Karpas-422 (cell line): ENCODE data around the gene KLF16. TPM values are rescaled to one million over a fixed set of nuclear protein-coding genes. Genes with fewer than 3 reads are reported as not detected.

Experiments
- DNase-seq: peaks from one replicate; pipeline ENCODE4 v3.0.0-alpha.2; 2015
- H2AFZ ChIP-seq: fragments of 200-600 bp; sonication (generic); 2 replicates; pipeline ENCODE4 v1.6.1; 2014; ENCODE audit warnings: antibody characterized with exemption, low read length, mixed read lengths
- H3K27ac ChIP-seq: fragments of 200-600 bp; sonication (generic); 2 replicates; pipeline ENCODE4 v1.5.1; 2014; ENCODE audit warnings: mild to moderate bottlenecking, low read length, moderate library complexity
- H3K27me3 ChIP-seq: fragments of 200-600 bp; sonication (generic); 2 replicates; pipeline ENCODE4 v1.6.1; 2014; ENCODE audit warnings: low read length, mixed read lengths
- H3K36me3 ChIP-seq: fragments of 200-600 bp; sonication (generic); 2 replicates; pipeline ENCODE4 v1.6.1; 2014; ENCODE audit warnings: low read length, mixed read lengths; ENCODE audit not compliant: insufficient read depth
- H3K4me1 ChIP-seq: fragments of 200-600 bp; sonication (generic); 2 replicates; pipeline ENCODE4 v1.6.1; 2014; ENCODE audit warnings: mild to moderate bottlenecking, low read length, mixed read lengths
- H3K4me2 ChIP-seq: fragments of 200-600 bp; sonication (generic); 2 replicates; pipeline ENCODE4 v1.6.1; 2014; ENCODE audit warnings: low read length, low read depth, mild to moderate bottlenecking; ENCODE audit not compliant: poor library complexity, severe bottlenecking
- H3K4me3 ChIP-seq: fragments of 200-600 bp; sonication (generic); 2 replicates; pipeline ENCODE4 v1.5.1; 2014; ENCODE audit warnings: mild to moderate bottlenecking, antibody characterized with exemption, low read length, mixed read lengths
- H3K79me2 ChIP-seq: fragments of 200-600 bp; sonication (generic); 2 replicates; pipeline ENCODE4 v1.6.1; 2014; ENCODE audit warnings: mild to moderate bottlenecking, low read length, mixed read lengths
- H3K9ac ChIP-seq: fragments of 200-600 bp; sonication (generic); 2 replicates; pipeline ENCODE4 v1.6.0; 2014; ENCODE audit warnings: low read length
- H3K9me2 ChIP-seq: fragments of 200-600 bp; sonication (generic), shearing (Covaris generic); replicated peaks from 2 replicates; pipeline ENCODE4 v1.6.0; 2014; ENCODE audit warnings: mild to moderate bottlenecking, low read length, moderate library complexity; ENCODE audit not compliant: insufficient read depth
- H3K9me3 ChIP-seq: fragments of 300-700, 200-600 bp; sonication (generic); 2 replicates; pipeline ENCODE4 v1.6.1; 2014; ENCODE audit warnings: low read length, mixed read lengths
- H4K20me1 ChIP-seq: fragments of 200-600 bp; sonication (generic); 2 replicates; pipeline ENCODE4 v1.6.1; 2014; ENCODE audit warnings: mild to moderate bottlenecking, antibody characterized with exemption, low read length, low read depth; ENCODE audit not compliant: insufficient read depth
- total RNA-seq: library from RNA; depleted of rRNA; stranded (reverse); fragments of >200 nt; shearing (Covaris generic); gene quantifications from 2 replicates; pipeline ENCODE4 v1.2.3, GENCODE V29; 2014; ENCODE audit warnings: low replicate concordance; rRNA removed

KLF16 gene
- total RNA-seq, 1 experiment from 2014 or later, result 13.2 TPM

DNA sequence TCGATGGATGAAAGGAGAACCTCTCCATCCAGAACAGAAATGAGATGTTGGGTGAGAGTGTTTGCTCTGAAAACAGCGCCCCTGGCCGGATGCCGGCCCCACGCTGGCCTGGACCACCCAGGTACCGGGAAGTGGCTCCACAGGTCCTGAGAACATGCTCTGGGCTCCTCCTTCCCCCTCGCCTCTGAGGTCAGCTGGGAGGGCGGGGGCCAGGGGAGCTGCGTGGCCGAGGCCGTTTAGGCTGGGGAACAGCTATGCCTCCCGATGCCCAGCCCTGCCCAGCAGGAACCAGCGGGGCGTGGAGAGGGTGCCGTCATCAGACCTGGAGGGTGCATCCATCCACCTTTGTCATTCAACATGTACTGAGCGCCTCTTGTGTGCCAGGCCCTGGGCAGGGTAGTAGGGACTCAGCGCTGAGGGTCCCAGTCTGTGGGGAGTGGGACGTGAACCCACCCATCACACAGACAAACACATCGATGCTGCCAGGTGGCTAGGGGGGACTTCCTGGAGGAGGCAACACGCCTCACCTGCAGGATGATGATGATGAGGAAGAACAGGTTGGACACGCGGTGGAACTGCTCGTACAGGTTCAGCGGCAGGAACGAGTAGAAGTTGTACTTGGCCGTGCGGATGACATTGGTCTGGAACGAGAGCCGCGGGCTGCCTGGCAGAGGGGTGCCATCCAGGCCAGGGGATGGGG lies 55.5 kb downstream of the KLF16 start:
- DNase-seq, result no peak
- Histone ChIP-seq H3K4me2 (no peak overlapping the region), H3K4me3 (no peak overlapping the region), H3K9me2 (no peaks in the 10 kb centered on the region), H3K27me3 (no peaks in the 10 kb centered on the region), H3K36me3 (no peaks in the 10 kb centered on the region), H3K27ac (no peak overlapping the region), H4K20me1 (no peaks in the 10 kb centered on the region), H2AFZ (no peak overlapping the region), H3K9ac (no peak overlapping the region), H3K4me1 (peaks cover 9% of the 10 kb centered on the region), H3K79me2 (no peaks in the 10 kb centered on the region), H3K9me3 (no peaks in the 10 kb centered on the region)

- Histone ChIP-seq H3K9me2 (no peaks in the 10 kb centered on the region), H3K9me3 (no peaks in the 10 kb centered on the region), H3K79me2 (no peaks in the 10 kb centered on the region), H2AFZ (no peak overlapping the region), H3K4me1 (peaks cover 7% of the 10 kb centered on the region), H4K20me1 (no peaks in the 10 kb centered on the region), H3K4me2 (no peak overlapping the region), H3K9ac (no peak overlapping the region), H3K27ac (no peak overlapping the region), H3K27me3 (no peaks in the 10 kb centered on the region), H3K4me3 (no peak overlapping the region), H3K36me3 (no peaks in the 10 kb centered on the region)
- DNase-seq, result no peak
Measured at GRCh38 chr19:1807030-1807694, 56.2 kb downstream of the KLF16 start.

- no peak overlapping the region for H3K4me3 ChIP-seq
- no peak overlapping the region for H3K4me2 ChIP-seq
- no peaks in the 10 kb centered on the region for H3K79me2 ChIP-seq
- no peaks in the 10 kb centered on the region for H4K20me1 ChIP-seq
- peaks cover under 1% of the 10 kb centered on the region; the same call in 1 of the 2 replicates for H3K4me1 ChIP-seq
- DNase-seq, result no peak
- no peaks in the 10 kb centered on the region for H3K9me3 ChIP-seq
- H3K9me2 ChIP-seq, result no peaks in the 10 kb centered on the region
- H3K27me3 ChIP-seq, result no peaks in the 10 kb centered on the region
- H3K9ac ChIP-seq, result no peak overlapping the region
- no peak overlapping the region for H3K27ac ChIP-seq
- no peaks in the 10 kb centered on the region for H3K36me3 ChIP-seq
- no peak overlapping the region for H2AFZ ChIP-seq
Measured at GRCh38 chr19:1806184-1807029, 57.0 kb downstream of the KLF16 start.

DNA sequence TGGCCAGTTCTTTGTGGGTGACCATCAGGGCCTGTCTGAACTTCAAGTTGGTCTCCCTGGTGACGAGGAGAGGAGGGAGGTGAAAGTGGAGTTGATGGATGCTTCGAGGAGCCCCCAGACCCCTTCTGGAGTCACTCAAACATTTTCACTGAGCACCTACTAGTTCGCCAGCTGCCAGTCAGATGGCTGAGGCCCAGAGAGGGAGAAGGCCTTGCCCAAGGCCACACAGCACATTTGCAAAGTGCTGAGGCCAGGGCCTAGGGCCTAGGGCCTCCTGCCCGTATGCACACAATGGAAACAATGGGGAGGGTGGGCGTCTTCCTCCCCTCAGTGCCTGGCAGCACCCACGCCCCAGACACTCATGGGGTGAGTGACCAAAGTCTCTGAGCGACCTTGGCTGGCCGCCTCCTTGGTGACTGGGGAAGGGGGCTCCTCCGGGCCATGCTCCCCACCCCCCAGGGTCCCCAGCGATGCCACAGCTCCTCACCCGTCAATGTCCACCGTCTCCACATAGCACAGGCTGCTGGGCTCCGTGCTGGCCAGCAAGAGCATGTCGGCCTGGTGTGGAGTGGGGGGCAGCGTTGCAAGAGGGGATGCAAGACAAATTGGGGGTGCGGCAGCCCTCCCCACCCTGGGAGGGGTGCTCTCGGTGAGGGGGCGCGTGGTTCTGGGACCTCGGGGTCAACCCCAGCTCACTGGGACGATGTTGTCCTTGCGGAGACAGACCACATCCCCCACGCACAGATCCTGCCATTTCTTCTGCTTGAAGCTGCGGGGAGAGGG lies 57.8 kb downstream of the KLF16 start:
- no peak for DNase-seq
- no peak overlapping the region for H3K9ac ChIP-seq
- no peaks in the 10 kb centered on the region for H3K4me1 ChIP-seq
- H3K36me3 ChIP-seq, result no peaks in the 10 kb centered on the region
- H3K27me3 ChIP-seq, result no peaks in the 10 kb centered on the region
- H3K27ac ChIP-seq, result no peak overlapping the region
- no peak overlapping the region for H3K4me3 ChIP-seq
- no peak overlapping the region for H2AFZ ChIP-seq
- no peak overlapping the region for H3K4me2 ChIP-seq
- no peaks in the 10 kb centered on the region for H3K79me2 ChIP-seq
- H3K9me3 ChIP-seq, result no peaks in the 10 kb centered on the region
- no peaks in the 10 kb centered on the region for H4K20me1 ChIP-seq
- no peaks in the 10 kb centered on the region for H3K9me2 ChIP-seq

GRCh38 chr19:1804858-1805257 lies 58.5 kb downstream of the KLF16 start:
- H3K4me1 ChIP-seq, result no peaks in the 10 kb centered on the region
- H3K9ac ChIP-seq, result no peak overlapping the region
- no peaks in the 10 kb centered on the region for H4K20me1 ChIP-seq
- no peak overlapping the region for H3K4me2 ChIP-seq
- H3K9me3 ChIP-seq, result no peaks in the 10 kb centered on the region
- no peak overlapping the region for H3K4me3 ChIP-seq
- no peaks in the 10 kb centered on the region for H3K9me2 ChIP-seq
- H3K27me3 ChIP-seq, result no peaks in the 10 kb centered on the region
- H2AFZ ChIP-seq, result no peak overlapping the region
- H3K27ac ChIP-seq, result no peak overlapping the region
- H3K36me3 ChIP-seq, result no peaks in the 10 kb centered on the region
- H3K79me2 ChIP-seq, result no peaks in the 10 kb centered on the region
- DNase-seq, result no peak

Other genes with a start within 250 kb of the KLF16 start
- 91.5 and 284 TPM in 2 replicates for gene TCF3, start 211.0 kb downstream of the KLF16 start, total RNA-seq
- gene ONECUT3, start 110.1 kb downstream of the KLF16 start, total RNA-seq, result not detected in 2 replicates
- gene ATP8B3, start 51.3 kb downstream of the KLF16 start, total RNA-seq, result 1.0 and 6.0 TPM in 2 replicates
- gene REXO1, start 15.1 kb downstream of the KLF16 start, total RNA-seq, result 15.7 and 16.3 TPM in 2 replicates
- 52.5 and 110 TPM in 2 replicates for gene ABHD17A, start 21.9 kb upstream of the KLF16 start, total RNA-seq
- 1.2 and 5.2 TPM in 2 replicates for gene ADAT3, start 41.8 kb upstream of the KLF16 start, total RNA-seq
- gene SCAMP4, start 41.8 kb upstream of the KLF16 start, total RNA-seq, result 18.4 and 23.8 TPM in 2 replicates
- 57.1 and 102 TPM in 2 replicates for gene CSNK1G2, start 77.6 kb upstream of the KLF16 start, total RNA-seq
- gene BTBD2, start 152.1 kb upstream of the KLF16 start, total RNA-seq, result 66.8 and 112 TPM in 2 replicates
- 526 and 862 TPM in 2 replicates for gene MKNK2, start 187.7 kb upstream of the KLF16 start, total RNA-seq
- gene MOB3A, start 232.7 kb upstream of the KLF16 start, total RNA-seq, result 153 and 219 TPM in 2 replicates
- gene IZUMO4, start 233.3 kb upstream of the KLF16 start, total RNA-seq, result 285 and 487 TPM in 2 replicates